ENCODE data around the gene DIRAS3.

The DIRAS3 gene

DNA sequence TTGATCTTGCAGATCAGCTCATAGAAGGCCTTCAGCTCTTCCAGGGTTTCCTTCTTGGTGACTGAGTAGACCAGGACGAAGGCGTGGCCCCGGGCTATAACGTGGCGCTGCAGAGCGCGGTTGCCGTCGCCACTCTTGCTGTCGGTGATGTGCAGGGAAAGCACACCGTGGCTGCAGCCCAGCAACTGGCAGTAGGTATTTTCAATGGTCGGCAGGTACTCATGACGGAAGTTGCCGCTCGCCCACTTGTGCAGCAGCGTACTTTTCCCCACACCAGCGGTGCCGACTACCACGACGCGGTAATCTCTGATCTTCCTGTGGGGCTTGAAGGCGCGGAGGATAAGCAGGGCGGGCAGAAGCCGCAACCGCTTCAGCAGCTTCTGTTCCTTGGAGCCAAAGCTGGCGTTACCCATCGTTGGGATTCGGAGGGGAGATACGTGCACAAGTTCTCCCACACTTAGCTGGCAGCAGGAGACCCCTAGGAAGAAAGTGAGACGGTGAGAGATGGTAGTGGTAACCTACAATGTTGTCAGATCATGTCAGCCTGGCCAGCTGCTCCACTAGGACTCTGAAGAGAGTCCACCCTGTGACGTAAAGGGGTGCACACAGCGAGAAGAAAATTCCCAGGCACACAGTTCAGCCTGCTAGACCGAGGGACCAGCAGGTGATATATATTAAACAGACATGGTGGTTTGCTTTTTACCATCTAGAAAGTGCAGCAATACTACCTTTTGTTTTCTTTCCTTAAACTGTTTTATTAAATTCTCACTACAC is 3.4 kb downstream of the DIRAS3 start:
- DNase-seq (ENCODE audit: low read depth) = peak; percentile 5
- peak overlapping the region; percentile 20 for H3K4me3 ChIP-seq (ENCODE audit: low read depth, low read length)
- TF ChIP-seq, protein P1, sequence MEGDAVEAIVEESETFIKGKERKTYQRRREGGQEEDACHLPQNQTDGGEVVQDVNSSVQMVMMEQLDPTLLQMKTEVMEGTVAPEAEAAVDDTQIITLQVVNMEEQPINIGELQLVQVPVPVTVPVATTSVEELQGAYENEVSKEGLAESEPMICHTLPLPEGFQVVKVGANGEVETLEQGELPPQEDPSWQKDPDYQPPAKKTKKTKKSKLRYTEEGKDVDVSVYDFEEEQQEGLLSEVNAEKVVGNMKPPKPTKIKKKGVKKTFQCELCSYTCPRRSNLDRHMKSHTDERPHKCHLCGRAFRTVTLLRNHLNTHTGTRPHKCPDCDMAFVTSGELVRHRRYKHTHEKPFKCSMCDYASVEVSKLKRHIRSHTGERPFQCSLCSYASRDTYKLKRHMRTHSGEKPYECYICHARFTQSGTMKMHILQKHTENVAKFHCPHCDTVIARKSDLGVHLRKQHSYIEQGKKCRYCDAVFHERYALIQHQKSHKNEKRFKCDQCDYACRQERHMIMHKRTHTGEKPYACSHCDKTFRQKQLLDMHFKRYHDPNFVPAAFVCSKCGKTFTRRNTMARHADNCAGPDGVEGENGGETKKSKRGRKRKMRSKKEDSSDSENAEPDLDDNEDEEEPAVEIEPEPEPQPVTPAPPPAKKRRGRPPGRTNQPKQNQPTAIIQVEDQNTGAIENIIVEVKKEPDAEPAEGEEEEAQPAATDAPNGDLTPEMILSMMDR (conservative IDR thresholded peaks at IDR 0.05; ENCODE audit: low read depth, low read length) = no peak

DNA sequence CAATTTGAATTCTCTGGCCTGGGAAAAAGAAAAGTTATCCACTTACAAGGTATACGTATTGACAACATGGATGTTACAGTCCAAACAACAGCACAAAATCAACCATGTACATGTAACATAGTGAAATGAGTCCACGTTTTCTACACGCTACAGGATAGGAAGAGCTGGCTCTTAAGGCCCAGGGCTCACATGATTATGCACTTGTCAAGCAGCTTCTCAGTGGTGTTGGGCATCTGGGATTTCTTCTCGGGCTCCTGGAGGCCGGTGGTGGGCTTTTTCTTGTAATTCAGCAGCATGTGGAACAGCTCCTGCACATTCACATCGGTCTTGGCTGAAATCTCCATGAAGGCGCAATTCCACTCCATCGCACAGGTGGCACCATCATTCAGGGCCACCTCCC is 4.0 kb downstream of the DIRAS3 start:
- H3K4me3 ChIP-seq (ENCODE audit: low read depth, low read length) = no peak overlapping the region
- no peak for DNase-seq (ENCODE audit: low read depth)
- TF ChIP-seq, protein P1 (conservative IDR thresholded peaks at IDR 0.05; ENCODE audit: low read depth, low read length) = no peak

DNA sequence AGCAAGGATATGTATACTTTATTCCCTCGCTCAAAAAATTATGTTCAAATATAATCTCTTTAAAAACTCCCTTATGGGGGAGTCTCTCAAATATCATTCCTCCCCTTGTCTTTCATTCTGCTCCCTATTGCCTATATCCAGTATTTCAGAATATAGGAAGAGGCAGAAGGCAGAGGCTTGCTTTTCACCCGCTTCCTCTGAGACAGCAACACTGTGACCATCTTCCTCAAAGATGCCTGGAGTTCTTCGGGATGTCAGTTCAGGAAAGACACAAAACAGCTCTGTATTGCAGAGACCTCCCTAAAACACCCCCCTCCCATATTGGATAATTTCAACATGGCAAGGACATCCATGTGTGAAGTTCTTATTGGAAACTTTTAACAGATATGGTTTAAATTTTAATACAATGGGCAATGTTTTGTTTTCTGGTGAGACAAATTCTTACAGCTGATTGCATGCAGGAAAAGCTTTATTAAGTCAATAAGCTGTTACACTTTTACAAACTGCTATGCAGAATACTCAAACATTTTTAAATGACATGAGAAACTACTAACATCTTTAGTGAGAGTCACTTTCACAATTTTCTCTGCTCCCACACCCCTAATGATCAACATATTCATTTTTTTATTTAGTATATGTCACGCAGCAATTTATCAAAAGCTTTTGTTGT is 4.8 kb downstream of the DIRAS3 start:
- no peak overlapping the region for H3K4me3 ChIP-seq (ENCODE audit: low read depth, low read length)
- TF ChIP-seq, protein P1 (conservative IDR thresholded peaks at IDR 0.05; ENCODE audit: low read depth, low read length) = no peak
- DNase-seq (ENCODE audit: low read depth) = no peak

DNA sequence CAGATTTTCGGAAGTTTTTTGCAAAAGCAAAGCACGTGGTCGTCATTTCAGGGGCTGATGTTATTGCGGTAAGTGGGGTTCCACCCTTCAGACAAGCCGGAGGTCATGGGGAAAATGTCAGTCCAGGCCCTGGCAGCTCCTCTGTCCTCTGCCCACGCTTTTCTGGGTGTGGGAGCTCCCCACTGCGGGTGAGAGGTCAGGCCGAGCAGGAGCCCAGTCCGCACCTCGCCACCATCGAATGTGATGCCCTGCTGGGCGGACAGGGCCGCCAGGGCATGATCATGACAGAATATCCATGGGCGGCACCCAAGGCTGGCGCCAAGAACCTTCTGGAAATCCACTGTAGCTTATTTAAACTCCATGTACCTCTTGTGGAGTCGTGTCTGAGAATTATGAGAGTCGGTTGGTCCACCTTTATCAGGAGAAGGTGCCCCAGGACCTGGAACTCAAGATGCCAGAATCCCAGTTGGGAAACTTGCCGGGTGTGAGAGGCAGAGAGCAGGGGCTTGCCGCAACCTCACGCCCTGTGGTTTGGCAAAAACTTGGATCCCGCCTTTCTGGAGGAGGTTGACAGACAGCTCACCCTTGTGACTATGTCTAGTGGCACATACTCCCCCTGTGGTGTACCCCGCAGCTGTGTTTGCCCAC is 6.9 kb downstream of the DIRAS3 start:
- no peak for DNase-seq (ENCODE audit: low read depth)
- H3K4me3 ChIP-seq (ENCODE audit: low read depth, low read length) = no peak overlapping the region
- TF ChIP-seq, protein P1 (conservative IDR thresholded peaks at IDR 0.05; ENCODE audit: low read depth, low read length) = no peak

DNA sequence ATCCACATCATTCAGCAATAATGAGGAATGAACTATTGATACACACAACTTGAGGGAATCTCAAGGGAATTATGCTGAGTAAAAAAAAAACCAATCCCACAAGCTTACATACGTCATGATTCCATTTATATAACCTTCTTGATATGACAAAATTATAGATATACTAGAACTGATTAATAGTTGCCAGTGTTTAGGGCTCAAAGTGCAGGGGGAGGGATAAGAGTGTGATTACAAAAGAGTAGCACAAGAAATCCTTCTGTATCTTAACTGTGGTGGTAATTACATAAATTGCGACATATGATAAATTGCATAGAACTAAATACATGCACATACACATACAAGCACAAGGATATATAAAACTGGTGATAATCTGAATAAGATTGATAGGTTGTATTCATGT is 13.5 kb downstream of the DIRAS3 start:
- no peak overlapping the region for H3K4me3 ChIP-seq (ENCODE audit: low read depth, low read length)
- no peak for DNase-seq (ENCODE audit: low read depth)
- TF ChIP-seq, protein P1 (conservative IDR thresholded peaks at IDR 0.05; ENCODE audit: low read depth, low read length) = no peak

DNA sequence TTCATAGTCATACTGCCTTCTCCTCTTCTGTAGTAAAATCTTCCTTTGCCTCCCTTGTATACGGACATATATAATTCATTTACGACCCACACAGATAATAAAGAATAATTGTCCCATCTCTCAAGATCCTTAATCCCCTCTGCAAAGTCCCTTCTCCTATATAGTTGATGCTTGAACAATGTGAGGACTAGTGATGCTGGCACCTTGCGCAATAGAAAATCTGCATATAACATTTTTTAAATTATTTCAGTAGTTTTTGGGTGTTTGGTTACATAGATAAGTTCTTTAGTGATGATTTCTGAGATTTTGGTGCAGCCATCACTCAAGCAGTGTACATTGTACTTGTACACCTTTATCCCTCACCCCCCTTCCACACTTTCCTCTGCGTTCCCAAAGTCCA is 21.0 kb downstream of the DIRAS3 start:
- H3K4me3 ChIP-seq (ENCODE audit: low read depth, low read length) = no peak overlapping the region
- TF ChIP-seq, protein P1 (conservative IDR thresholded peaks at IDR 0.05; ENCODE audit: low read depth, low read length) = no peak
- DNase-seq (ENCODE audit: low read depth) = no peak
